ENCODE measurements around the gene PCMT1. TPM values are rescaled to one million over a fixed set of nuclear protein-coding genes. Genes with fewer than 3 reads are reported as not detected.
"Not testable (repeated sequence)": the region's sequence is repeated elsewhere in the genome, so short reads cannot be mapped to it uniquely, and the experiment has no call there.

Gene PCMT1
- total RNA-seq, 1 experiment from 2014 or later, result 163 TPM

DNA sequence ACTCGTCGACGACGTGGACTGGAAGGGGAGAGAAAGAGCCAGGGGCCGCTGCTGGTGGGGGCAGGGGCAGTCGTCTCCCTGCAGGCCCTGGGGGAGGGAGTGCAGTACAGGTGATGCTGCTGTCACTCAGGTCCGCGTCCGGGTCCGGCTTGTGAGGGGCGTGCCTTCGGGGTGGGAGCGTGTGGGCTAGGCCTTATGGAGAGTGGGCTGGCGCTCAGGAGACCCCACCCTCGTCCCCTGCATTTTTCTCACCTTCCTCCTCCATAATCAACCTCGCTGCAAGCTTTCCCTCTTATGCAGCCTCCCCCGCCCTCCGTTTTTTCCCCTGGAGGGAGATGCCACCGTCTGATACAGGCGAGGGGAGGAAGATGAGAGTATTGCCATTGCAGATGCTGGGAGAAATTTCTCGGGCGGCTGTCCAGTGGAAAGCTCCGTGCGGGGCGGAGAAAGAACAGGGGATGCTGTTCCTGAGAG lies 632 bp downstream of the PCMT1 start:
- DNase-seq (ENCODE audit: low read depth), result peak; percentile 48

DNA sequence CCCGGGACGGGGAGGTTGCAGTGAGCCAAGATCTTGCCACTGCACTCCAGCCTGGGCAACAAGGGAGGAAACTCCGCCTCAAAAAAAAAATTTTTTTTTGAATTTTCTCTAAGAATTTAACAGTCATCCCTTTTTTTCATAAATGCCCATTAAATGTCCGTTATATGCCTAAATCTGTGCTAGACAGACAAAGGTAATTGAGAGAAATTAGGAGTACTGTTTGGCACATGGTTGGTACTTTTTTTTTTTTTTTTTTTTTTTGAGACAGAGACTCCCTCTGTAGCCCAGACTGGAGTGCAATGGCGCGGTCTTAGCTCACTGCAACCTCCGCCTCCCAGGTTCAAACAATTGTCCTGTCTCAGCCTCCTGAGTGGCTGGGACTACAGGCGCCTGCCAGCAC lies 1.7 kb downstream of the PCMT1 start:
- no peak for DNase-seq (ENCODE audit: low read depth)

DNA sequence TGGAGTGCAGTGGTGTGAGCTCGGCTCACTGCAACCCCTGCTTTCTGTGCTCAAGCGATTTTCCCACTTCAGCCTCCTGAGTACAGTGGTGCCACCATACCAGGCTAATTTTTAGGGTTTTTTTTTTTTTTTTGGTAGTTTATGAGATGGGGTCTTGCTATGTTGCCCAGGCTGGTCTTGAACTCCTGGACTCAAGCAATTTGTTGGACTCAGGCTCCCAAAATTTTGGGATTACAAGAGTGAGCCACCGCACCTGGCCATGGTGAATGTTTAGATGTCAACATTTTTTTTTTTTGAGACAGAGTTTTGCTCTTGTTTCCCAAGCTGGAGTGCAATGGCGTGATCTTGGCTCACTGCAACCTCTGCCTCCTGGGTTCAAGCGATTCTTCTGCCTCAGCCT lies 2.4 kb downstream of the PCMT1 start:
- DNase-seq (ENCODE audit: low read depth), result not testable (repeated sequence)

DNA sequence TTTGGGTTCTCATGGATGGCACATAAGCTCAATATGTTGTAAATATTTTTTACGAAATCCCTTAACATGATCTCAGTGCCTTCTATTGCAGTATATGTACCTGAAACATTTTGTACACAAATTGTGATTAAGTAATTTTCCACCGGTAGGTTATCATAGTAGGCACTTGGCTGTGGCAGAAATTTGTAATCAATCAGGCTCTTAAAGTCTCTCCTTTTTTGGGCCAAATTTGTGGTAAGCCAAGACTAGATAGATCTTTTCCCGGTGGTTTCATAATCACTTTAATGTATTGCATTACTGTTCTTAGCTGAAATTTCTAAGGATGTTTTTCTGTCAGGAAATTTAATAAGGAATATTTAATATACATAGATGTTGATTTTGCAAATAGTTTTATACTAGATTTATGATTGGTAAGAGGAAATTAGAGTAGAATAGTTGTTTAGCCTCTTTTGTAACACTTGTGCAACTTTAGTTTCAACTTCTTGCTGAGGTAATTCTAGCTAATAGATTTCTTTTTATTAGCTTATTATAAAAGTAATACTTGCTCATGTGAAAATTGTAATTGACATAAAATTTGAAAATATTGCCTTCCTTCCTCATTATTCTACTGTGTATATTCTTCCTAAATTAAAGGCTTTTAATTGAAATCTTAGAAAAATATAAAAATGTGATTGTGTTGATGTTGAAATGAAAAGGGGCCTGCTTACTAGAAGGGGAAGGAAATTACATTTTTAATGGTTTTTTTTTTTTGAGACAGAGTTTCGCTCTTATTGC lies 3.2 kb downstream of the PCMT1 start:
- DNase-seq (ENCODE audit: low read depth), result no peak

DNA sequence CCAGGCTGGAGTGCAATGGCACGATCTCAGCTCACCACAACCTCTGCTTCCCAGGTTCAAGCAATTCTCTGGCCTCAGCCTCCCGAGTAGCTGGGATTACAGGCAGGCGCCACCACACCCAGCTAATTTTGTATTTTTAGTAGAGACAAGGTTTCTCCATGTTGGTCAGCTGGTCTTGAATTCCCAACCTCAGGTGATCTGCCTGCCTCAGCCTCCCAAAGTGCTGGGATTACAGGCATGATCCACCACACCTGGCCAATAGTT lies 3.8 kb downstream of the PCMT1 start:
- not testable (repeated sequence) for DNase-seq (ENCODE audit: low read depth)

DNA sequence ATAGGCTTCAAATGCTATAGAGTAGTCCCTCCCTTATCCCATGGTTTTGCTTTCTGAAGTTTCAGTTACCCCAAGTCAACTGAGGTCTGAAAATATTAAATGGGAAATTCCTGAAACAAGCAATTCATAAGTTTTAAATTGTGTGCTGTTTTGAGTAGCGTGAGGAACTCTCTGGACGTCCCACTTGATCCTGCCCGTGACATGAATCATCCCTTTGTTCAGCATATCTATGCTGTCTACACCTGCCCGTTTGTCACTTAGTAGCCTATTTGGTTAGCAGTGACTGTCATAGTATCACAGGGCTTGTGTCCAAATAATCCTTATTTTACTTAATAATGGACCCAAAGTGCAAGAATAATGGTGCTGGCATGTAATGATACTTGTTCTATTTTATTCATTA lies 5.0 kb downstream of the PCMT1 start:
- DNase-seq (ENCODE audit: low read depth), result no peak

DNA sequence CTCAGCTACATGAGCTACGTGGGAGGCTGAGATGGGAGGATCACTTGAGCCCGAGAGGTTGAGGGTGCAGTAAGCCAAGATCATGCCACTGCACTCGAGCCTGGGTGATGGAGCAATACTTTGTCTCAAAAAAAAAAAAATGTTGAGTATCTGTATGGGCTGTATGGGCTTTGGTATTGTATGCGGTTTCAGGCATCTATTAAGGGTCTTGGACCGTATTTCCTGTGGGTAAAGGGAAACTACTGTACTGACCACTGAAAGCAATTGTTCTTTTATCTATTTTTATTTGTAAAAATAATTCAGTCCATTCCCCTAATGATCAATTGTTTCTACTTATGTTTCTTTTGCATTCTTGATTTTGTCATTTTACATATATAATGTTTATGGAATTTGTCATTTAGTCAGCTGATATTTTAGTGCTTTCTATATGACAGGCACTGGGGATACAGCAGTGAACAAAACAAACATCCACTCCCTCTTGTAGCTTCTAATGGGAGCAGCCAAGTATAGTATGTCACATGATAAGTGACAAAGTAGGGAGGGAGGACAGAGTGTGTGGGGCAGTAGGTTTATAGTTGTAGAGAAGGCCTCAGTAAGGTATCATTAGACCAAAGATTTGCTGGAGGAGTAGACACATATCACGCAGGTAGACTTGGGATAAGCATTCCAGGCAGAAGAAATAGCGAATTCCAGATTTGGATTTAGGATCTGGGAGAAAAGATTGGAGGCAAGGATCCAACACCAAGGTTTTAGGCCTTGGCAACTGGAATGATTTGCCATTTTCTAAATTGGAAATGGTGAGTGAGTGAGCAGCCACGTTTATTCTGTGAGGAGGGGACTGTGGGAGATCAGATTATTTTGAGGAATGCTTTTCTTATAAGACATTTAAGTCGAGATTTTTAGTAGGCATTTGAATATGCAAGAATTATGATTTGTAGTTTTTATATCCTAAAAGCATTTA lies 6.0 kb downstream of the PCMT1 start:
- DNase-seq (ENCODE audit: low read depth), result no peak

DNA sequence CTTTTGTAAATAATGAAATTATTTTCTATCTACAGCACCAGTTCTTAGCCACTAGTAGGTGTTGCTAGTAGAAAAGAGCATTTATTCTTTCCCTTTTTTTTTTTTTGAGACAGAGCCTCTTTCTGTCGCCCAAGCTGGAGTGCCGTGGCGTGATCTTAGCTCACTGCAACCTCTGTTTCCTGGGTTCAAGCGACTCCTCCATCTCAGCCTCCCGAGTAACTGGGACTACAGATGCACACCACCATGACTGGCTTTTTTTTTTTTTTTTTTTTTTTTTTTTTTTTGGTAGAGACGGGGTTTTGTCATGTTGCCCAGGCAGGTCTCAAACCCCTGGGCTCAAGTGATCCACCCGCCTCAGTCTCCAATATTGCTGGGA lies 6.7 kb downstream of the PCMT1 start:
- DNase-seq (ENCODE audit: low read depth), result no peak

DNA sequence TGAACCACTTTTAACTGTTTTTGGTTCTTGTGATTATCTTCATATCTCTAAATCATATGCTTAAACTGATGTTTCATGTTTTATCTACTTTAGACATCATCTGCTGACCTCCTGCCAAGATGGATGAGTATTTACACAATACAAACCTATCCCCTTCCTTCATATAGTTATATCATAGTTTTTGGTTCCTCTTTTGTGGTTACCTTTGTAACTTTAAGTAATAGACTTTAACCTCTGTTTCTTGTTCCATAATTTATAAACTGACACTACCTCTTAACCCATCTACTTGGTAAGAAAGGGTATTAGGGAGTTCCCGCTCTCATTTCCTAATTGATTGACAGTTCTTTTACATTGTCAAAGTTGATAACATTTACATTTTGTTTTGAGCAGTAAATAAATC lies 11.9 kb downstream of the PCMT1 start:
- no peak for DNase-seq (ENCODE audit: low read depth)

DNA sequence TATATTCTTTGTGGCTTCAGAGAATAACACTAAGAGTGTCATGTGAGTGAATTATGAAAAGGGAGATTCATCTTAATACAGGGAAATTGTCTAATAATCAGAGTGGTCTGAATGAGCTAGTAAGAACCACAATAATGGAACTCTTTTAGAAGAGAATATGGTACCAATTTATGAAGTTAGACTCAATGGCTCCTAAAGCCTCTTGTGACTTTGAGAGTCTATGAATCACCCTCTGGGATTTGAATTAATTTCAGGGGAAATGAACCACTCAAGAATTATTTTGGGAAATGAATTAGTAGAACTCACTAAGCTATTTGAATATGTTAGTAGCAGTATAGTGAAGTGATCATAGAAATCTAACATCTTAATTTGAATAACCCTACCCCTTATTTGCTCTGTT lies 14.3 kb downstream of the PCMT1 start:
- DNase-seq (ENCODE audit: low read depth), result peak; percentile 27

DNA sequence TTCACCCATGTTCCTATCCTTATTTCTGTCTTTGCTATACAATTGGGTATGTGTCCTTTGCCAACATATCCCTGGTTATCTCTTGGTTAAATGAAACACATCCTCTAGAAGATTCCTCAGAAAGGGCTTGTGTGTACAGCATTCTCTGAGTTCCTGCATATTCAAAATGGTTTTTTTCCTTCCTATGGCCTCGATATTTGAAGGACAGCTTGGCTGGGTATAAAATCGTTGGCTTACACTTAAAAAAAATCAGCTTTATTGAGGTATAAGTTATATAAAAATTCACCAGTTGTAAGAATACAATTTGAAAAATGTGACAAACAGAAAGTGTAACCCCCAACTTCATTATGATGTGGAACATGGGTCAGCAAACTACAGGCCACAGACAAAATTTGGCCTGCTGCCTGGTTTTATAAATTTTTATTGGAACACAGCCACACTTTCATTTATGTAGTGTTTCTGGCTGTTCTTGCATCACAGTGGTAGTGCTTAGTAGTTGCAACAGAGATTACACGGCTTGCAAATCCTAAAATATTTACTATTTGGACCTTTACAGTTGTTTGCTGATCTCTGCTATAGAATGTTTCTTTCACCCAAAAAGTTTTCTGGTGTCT lies 16.7 kb downstream of the PCMT1 start:
- peak; percentile 72 for DNase-seq (ENCODE audit: low read depth)

DNA sequence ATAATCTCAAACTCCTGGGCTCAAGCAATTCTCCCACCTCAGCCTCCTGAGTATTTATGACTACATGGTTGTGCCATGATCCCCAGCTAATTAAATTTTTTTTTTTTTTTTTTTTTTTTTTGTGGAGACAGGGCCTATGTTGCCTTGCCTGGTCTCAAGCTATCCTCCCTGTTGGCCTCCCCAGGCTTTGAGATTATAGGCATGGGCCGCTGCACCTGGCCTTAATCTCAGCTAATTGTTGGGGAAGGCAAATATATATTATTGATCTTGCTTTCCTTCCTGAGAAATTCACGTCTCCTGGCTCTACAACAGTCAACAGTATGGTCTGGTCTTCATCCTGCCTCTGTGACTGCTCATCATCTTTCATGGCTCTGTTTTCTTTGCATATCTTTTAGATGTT lies 20.1 kb downstream of the PCMT1 start:
- DNase-seq (ENCODE audit: low read depth), result no peak

DNA sequence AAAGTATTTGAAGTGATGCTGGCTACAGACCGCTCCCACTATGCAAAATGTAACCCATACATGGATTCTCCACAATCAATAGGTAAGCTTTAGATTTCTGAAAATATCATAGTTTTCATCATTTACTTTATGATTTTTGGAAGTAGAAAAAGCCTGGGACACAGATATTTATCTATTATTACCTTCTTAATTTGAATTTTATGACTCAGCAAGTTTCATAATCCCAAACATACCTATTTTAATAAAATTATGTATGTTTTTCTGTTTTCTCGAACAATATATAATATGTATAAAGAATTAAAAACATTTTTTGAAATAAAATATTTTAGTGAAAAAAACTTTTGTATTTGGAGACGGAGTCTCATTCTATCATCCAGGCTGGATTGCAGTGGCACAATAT lies 21.6 kb downstream of the PCMT1 start:
- DNase-seq (ENCODE audit: low read depth), result no peak

DNA sequence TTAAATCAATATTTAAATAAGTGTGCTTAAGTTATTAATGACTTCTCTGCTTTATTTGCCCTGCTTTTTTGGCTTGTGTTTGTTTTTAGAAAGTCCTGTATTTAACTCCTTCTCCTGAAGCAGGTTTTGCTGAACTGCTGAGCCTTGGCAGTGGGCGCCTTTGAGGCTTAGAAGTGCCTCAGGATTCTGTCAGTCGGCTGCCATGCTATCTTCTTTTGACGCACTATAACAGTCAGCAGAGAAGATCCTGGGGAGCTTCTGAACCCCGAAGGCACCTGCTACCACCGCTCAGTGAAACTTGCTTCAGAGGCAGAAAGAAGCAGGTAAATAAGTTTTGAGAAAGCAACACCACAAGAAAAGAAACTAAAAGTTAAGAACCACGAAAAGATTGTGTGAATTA lies 22.4 kb downstream of the PCMT1 start:
- DNase-seq (ENCODE audit: low read depth), result no peak

DNA sequence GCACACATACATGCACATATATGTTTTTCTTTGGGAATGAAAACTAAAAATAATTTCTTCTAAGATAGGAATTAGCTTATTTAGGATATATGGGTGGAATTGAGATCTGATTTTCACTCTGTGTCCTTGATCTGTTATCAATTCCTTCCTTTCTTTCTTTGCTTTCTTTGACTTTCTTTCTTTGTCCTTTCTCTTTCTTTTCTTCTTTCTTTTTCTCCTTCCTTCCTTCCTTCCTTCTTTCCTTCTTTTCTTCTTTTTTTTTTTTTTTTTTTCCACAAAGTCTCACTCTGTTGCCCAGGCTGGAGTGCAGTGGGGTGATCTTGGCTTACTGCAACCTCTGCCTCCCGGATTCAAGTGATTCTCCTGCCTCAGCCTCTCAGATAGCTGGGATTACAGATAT lies 28.1 kb downstream of the PCMT1 start:
- DNase-seq (ENCODE audit: low read depth), result no peak

DNA sequence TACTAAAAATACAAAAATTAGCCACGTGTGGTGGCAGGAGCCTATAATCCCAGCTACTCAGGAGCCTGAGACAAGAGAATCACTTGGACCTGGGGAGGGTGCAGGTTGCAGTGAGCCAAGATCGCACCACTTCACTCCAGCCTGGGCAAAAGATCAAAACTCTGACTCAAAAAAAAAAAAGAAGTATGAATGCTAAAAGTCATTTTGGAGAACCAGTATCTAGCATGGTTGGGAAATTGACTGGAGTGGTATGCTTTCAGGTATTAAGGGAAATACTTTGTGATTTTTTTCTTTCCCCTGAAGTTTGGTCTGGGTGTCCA lies 30.1 kb downstream of the PCMT1 start:
- DNase-seq (ENCODE audit: low read depth), result no peak

DNA sequence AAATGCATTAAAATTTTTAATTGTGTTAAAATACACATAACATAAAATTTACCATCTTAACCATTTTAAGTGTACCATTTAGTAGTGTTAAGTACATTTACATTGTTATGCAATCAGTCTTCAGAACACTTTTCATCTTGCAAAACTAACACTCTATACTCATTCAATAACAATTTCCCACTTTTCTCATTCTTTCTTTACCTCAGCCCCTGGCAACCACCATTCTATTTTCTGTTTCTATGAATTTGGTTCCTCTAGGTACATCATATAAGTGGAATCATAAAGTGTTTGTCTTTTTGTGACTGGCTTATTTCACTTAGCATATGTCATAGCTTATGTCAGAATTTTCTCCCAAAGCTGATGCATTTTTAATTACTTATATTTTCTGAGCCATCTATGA lies 32.2 kb downstream of the PCMT1 start:
- DNase-seq (ENCODE audit: low read depth), result no peak

DNA sequence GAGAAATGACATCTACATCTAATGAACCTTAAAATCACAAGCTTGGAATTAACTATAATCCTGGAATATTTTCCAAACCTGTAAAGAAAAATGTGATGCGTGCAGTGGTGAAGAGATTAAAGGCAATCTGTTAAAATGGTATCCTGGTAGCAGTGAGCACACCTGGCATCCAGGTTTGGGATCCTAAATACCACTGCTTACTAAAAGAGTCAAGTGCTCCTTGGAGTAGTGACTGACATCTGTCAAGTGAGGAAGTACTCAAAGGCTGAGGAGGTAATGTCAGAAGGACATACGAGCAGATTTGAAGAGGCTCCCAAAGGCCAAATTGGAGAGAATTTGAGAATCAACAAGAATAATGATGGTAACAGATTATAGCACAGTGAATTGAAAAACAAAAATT lies 32.8 kb downstream of the PCMT1 start:
- no peak for DNase-seq (ENCODE audit: low read depth)

DNA sequence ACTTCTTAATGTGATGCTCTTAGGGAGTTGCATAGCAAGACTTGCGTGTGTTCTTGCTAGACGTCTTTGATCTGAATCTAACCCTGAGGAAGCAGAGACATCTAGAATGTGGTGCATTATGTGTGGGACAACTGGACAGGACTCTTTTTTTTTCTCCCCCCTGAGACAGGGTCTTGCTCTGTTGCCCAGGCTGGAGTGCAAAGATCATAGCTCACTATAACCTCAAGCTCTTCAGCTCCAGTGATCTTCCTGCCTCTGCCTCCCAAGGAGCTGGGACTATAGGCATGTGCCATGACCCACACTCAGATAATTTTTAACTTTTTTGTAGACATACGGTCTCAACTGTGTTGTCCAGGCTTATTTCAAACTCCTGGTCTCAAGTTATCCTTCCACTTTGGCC lies 34.0 kb downstream of the PCMT1 start:
- DNase-seq (ENCODE audit: low read depth), result no peak

DNA sequence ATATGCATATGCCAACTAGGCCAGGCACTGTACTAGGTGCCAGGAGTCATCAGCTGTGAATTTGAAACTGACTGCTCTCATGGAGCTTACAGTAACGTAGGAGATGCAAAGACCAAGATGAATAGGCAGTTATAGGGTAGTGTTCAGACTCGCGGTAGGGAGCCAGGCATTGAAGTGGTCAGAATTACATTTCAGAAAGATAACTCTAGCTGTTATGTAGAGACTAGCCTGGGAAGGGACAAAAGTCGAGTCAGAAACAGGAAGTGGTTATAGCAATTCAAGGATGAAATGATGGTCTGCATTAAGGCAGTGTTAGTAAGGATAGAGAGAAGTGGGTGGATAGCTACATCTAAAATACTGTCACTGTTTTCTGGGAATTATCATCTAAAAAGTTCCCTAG lies 56.6 kb downstream of the PCMT1 start:
- peak; percentile 3 for DNase-seq (ENCODE audit: low read depth)

DNA sequence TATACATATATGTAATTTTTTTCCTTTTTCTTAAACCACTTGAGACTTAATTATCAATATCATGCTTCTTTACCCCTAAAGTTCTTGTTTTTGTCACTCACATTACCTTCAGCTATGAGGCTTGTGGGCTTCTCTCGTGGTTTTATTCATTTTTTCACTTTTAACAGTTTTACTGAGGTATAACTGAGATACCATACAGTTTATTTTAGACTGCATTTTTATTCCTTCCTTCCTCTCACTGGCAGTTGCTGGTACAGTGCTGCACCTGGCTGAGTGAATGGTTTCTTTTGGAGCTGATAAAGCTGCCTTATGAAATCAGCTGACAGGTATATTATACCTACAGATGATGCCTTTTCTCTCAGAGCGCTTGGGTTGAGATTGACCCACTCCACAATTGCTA lies 60.3 kb downstream of the PCMT1 start:
- no peak for DNase-seq (ENCODE audit: low read depth)

DNA sequence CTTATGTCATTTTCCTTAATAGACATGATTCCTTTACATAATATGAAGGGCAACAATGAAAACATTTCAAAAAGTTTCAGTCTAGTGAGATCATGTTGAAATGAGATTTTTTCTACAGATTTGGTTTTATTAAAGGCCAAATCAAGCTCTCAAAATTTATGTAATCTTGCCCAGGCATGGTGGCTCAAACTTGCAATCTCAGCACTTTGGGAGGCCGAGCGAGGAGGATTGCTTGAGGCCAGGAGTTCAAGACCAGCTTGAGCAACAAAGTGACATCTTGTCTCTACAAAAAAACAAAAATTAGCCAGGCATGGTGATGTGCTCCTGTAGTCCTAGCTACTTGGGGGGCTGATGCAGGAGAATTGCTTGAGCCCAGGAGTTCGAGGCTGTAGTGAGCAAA lies 63.8 kb downstream of the PCMT1 start:
- no peak for DNase-seq (ENCODE audit: low read depth)

DNA sequence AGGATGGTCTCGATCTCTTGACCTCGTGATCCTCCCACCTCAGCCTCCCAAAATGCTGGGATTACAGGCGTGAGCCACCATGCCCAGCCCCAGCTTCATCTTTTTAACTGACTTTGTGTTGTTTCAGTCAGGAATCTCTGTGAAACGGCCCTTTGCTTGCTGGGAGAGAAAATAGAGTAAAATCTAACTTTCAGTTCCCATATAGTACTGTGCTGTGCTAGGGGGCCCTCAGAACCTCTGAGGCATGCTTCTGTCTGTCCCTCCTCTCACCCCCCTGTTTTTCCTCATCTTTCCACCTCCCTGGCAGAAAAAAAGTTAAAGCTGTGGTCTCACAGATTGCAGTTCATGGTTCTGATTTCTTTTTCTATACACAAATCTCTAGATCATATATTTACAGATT lies 66.2 kb downstream of the PCMT1 start:
- no peak for DNase-seq (ENCODE audit: low read depth)
